ENCODE data around the gene TMEM176A.

Gene TMEM176A

DNA sequence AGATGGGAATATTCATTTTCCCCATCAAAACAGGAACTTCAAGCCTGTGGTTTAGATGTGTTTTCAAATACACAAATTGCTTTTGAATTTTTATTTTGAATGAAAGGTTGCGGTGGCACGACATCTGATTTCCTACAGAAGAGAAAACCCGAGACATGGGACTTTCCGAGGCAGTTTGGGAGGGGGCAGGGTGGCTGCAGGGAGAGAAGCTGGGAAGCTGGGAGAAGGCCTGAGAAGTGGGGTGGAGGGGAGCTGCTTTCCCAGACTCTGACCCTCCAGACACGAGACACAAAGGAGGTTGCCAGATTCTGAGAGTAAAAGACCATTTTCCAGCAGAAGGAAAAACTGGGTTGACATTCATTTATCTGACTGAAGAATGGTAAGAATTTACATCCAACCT is 19.6 kb downstream of the TMEM176A start:
- no peak for DNase-seq (ENCODE audit: low read depth)
- H3K4me3 ChIP-seq (ENCODE audit: low read depth, low read length), result no peak overlapping the region
- TF ChIP-seq, protein P1, sequence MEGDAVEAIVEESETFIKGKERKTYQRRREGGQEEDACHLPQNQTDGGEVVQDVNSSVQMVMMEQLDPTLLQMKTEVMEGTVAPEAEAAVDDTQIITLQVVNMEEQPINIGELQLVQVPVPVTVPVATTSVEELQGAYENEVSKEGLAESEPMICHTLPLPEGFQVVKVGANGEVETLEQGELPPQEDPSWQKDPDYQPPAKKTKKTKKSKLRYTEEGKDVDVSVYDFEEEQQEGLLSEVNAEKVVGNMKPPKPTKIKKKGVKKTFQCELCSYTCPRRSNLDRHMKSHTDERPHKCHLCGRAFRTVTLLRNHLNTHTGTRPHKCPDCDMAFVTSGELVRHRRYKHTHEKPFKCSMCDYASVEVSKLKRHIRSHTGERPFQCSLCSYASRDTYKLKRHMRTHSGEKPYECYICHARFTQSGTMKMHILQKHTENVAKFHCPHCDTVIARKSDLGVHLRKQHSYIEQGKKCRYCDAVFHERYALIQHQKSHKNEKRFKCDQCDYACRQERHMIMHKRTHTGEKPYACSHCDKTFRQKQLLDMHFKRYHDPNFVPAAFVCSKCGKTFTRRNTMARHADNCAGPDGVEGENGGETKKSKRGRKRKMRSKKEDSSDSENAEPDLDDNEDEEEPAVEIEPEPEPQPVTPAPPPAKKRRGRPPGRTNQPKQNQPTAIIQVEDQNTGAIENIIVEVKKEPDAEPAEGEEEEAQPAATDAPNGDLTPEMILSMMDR (conservative IDR thresholded peaks at IDR 0.05; ENCODE audit: low read depth, low read length), result no peak

DNA sequence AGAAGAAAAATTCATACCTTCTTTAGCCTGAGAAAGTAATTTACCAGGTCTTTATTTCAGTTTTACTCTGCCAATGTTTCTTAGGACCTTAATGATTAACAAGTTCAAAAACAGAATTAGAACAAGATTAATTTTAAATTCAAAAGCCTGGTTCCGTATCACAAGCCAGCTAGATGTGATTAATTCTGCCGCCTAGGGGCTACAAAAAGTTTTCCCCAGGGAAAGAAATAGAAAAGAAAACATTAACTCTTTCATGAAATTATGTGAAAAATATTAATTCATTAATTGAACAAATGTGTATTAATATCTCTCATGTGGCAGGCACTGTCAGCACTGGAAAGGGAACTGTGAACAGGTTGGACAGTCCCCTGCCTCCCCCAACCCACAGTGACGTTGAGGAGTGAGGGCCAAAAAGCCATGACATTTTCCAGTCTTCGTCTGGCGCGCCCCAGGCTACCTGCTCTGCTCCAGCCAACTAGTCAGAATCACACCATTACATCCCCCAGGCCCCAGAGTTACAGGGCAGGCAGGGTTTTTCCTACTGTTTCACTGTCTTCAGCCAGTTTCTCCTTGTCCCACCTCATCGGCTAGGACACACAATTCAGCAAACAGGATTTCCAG is 20.1 kb downstream of the TMEM176A start:
- no peak for DNase-seq (ENCODE audit: low read depth)
- TF ChIP-seq, protein P1 (conservative IDR thresholded peaks at IDR 0.05; ENCODE audit: low read depth, low read length), result no peak
- H3K4me3 ChIP-seq (ENCODE audit: low read depth, low read length), result no peak overlapping the region

GRCh38 chr7:150823043-150823442 is 22.5 kb downstream of the TMEM176A start:
- H3K4me3 ChIP-seq (ENCODE audit: low read depth, low read length), result no peak overlapping the region
- TF ChIP-seq, protein P1 (conservative IDR thresholded peaks at IDR 0.05; ENCODE audit: low read depth, low read length), result no peak
- DNase-seq (ENCODE audit: low read depth), result no peak

DNA sequence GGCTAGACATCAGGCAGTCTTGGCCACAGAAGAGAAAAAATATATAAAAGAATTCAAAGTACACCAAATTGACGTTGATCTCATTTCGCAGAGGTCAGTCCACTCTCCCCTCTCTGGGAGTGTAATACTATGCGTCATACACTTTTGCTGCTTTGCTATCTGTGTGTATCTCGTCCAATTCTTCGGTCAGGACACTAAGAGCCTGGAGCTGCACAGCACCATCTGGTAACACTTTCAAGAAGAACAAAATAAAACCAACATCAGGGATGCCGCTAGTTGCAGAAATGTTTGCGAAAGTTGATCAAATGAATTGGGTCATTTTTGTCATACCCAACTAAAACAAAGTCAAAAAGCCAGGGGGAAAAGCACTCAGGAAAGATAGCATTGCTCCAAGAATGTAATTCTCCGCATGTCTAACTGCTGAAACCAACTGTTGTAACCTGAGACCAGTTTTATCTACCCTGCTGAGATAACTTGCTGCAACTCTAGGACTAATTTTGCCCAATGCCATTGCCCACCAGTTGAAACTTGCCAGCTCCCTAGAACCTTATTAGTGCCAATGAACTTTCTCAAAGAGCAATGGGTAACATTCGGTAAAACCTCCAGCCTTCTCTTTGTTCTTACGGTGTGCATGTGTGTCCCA is 23.0 kb downstream of the TMEM176A start:
- TF ChIP-seq, protein P1 (conservative IDR thresholded peaks at IDR 0.05; ENCODE audit: low read depth, low read length), result no peak
- H3K4me3 ChIP-seq (ENCODE audit: low read depth, low read length), result no peak overlapping the region
- DNase-seq (ENCODE audit: low read depth), result peak; percentile 1

GRCh38 chr7:150824379-150825177 is 24.0 kb downstream of the TMEM176A start:
- H3K4me3 ChIP-seq (ENCODE audit: low read depth, low read length), result no peak overlapping the region
- TF ChIP-seq, protein P1 (conservative IDR thresholded peaks at IDR 0.05; ENCODE audit: low read depth, low read length), result no peak
- DNase-seq (ENCODE audit: low read depth), result no peak

GRCh38 chr7:150826061-150826849 is 25.7 kb downstream of the TMEM176A start:
- no peak overlapping the region for H3K4me3 ChIP-seq (ENCODE audit: low read depth, low read length)
- TF ChIP-seq, protein P1 (conservative IDR thresholded peaks at IDR 0.05; ENCODE audit: low read depth, low read length), result no peak
- DNase-seq (ENCODE audit: low read depth), result no peak

Measured in choroid plexus epithelial cell (primary cell).